Gastrocnemius medialis (tissue), 4 donors: ENCODE measurements around the gene TMPRSS9.

Source experiments
- CTCF ChIP-seq, 5 experiments: fragments of 450-650 bp in 3 of 5; fragments of 200-600 bp in 2 of 5; sonication (generic) in 2 of 5; IDR thresholded peaks in 4 of 5; conservative IDR thresholded peaks in 1 of 5; 1 replicate in 4 of 5; 2 replicates in 1 of 5; pipeline ENCODE4 v1.5.1; 2016 to 2019; ENCODE audit warnings: antibody characterized with exemption in 5 of 5, mild to moderate bottlenecking in 3 of 5, moderate library complexity in 3 of 5
- POLR2A ChIP-seq, 2 donors: fragments of 450-650 bp; IDR thresholded peaks; one replicate each; pipeline ENCODE4 v1.6.1; 2017; ENCODE audit warnings: antibody characterized with exemption in 2 of 2, mild to moderate bottlenecking in 2 of 2, moderate library complexity in 2 of 2

- TF ChIP-seq CTCF (IDR thresholded peaks at IDR 0.05 in 4 of 5, conservative IDR thresholded peaks at IDR 0.05 in 1 of 5) (no peak), POLR2A (IDR thresholded peaks at IDR 0.05) (no peak)
Observed at GRCh38 chr19:2409352-2409912, 49.4 kb downstream of the TMPRSS9 start.
